ENCODE data around the gene MTA3.
A peak's percentile ranks its signal among the peaks of the same experiment; 100 is the strongest.

MTA3 gene

DNA sequence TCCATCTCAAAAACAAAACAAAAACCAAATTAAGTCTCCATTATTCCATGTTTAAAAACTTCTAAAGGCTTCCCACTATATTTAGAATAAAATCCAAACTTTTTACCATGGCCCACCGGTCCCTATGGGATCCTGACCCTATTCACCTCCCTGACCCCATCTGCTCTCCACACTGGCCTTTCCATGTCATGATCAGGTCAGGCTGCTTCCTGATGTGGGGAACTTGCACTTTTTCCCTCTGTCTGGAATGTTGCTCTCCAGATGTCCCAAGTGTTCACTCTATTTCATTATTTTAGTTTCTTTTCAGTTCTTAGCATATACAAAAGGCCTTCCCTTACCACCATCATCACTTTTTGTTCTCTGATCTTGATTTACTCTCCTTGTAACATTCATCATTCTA, 7.5 kb upstream of the MTA3 start:
- Histone ChIP-seq H4K5ac (ENCODE audit: low read length) (no peak overlapping the region), H3K56ac (ENCODE audit: low read length) (no peak overlapping the region), H2BK5ac (ENCODE audit: low read length) (no peak overlapping the region), H3K27me3 (ENCODE audit: insufficient read depth, low read length, poor library complexity) (no peaks in the 10 kb centered on the region), H2AK5ac (ENCODE audit: low read length) (no peak overlapping the region), H3K9ac (ENCODE audit: low read length) (no peak overlapping the region), H3K18ac (ENCODE audit: low read length) (no peak overlapping the region), H3K4me3 (ENCODE audit: low read length) (no peak overlapping the region), H3K4me2 (ENCODE audit: low read length) (no peak overlapping the region), H3K79me2 (ENCODE audit: control insufficient read depth, insufficient read depth, low read length) (no peaks in the 10 kb centered on the region), H4K8ac (ENCODE audit: low read depth, low read length) (no peak overlapping the region), H3K27ac (ENCODE audit: low read depth, low read length) (no peak overlapping the region), H3K4ac (ENCODE audit: low read depth, low read length) (no peak overlapping the region), H3K23ac (ENCODE audit: low read length) (no peak overlapping the region), H3K4me1 (ENCODE audit: control insufficient read depth, low read depth, low read length) (no peaks in the 10 kb centered on the region), H2BK15ac (replicated peaks; ENCODE audit: low read depth) (no peak overlapping the region), H2BK120ac (ENCODE audit: low read depth, low read length) (no peak overlapping the region), H3K36me3 (ENCODE audit: control insufficient read depth, insufficient read depth, low read length) (no peaks in the 10 kb centered on the region), H3K79me1 (ENCODE audit: low read length) (no peaks in the 10 kb centered on the region)
- WGBS (ENCODE audit: extremely low coverage, insufficient coverage, low lambda C conversion rate), result no CpG with 5 or more reads among the region's 1 CpG
- DNase-seq, result no peak

DNA sequence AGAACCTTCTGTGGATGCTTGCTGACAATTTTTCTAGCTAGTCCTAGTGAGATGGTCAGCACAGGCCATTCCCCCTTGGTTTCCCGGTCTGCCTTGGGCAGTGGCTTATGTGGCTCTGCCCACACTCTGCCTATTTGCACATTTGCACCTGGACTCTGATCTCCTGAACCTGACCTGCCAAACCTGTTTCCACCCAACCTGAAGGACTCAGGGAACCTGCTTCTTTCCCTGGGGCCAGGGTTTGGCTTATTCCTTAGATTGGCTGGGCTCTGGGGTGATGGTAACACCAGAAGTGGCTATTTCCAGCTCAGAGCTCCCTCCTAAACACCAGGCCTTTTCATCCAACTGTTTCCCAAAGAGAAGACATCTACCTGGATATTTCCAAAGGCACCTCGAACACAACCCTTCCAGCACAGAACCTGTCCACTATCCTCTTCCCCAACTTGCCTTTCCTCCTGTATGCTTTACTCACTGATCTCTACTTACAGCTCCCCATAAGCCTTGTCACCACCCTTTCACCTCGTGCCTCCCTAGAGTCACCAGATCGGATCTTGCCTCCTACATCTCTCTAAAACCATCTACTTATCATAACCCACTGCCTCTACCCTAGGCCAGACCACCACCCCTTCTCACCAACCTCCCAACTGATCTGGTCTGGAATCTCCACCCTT, 5.8 kb upstream of the MTA3 start:
- no peak overlapping the region for H2AK5ac ChIP-seq (ENCODE audit: low read length)

DNA sequence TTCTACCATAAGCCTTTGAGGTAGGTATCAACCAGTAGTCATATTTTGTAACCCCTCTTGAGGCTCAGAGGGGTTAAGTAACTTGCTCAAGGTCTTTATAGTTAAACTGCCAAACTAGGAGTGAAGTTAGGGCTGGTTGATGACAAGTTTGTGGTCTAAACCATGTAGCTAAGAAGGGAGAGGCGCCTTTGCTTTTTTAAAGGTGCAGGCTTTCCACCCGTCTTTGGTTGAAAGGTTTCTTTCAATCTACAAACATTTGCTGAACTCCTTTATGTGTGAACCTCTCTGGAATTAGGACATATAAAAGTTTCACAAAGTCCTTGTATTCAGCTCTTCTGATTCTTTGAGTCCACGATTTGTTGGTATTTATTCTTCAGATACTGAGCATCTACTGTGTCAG, 2.4 kb upstream of the MTA3 start:
- no CpG with 5 or more reads among the region's 3 CpGs for WGBS (ENCODE audit: extremely low coverage, insufficient coverage, low lambda C conversion rate)
- Histone ChIP-seq H3K4ac (ENCODE audit: low read depth, low read length) (no peak overlapping the region), H2AK5ac (ENCODE audit: low read length) (no peak overlapping the region)

More for the DNA sequence above, 5.8 kb upstream of the MTA3 start:
- WGBS (ENCODE audit: extremely low coverage, insufficient coverage, low lambda C conversion rate), result no CpG with 5 or more reads among the region's 4 CpGs
- Histone ChIP-seq H4K8ac (ENCODE audit: low read depth, low read length) (no peak overlapping the region), H3K36me3 (ENCODE audit: control insufficient read depth, insufficient read depth, low read length) (no peaks in the 10 kb centered on the region), H3K18ac (ENCODE audit: low read length) (no peak overlapping the region), H3K4me3 (ENCODE audit: low read length) (no peak overlapping the region), H3K4me2 (ENCODE audit: low read length) (no peak overlapping the region), H3K23ac (ENCODE audit: low read length) (no peak overlapping the region), H2BK15ac (replicated peaks; ENCODE audit: low read depth) (no peak overlapping the region), H3K79me1 (ENCODE audit: low read length) (no peaks in the 10 kb centered on the region), H3K56ac (ENCODE audit: low read length) (no peak overlapping the region), H2BK5ac (ENCODE audit: low read length) (no peak overlapping the region), H3K4me1 (ENCODE audit: control insufficient read depth, low read depth, low read length) (peaks cover 2% of the 10 kb centered on the region), H3K27ac (ENCODE audit: low read depth, low read length) (no peak overlapping the region), H3K79me2 (ENCODE audit: control insufficient read depth, insufficient read depth, low read length) (no peaks in the 10 kb centered on the region), H3K27me3 (ENCODE audit: insufficient read depth, low read length, poor library complexity) (no peaks in the 10 kb centered on the region), H4K5ac (ENCODE audit: low read length) (no peak overlapping the region), H2BK120ac (ENCODE audit: low read depth, low read length) (no peak overlapping the region), H3K4ac (ENCODE audit: low read depth, low read length) (no peak overlapping the region), H3K9ac (ENCODE audit: low read length) (no peak overlapping the region)
- DNase-seq, result peak; percentile 14

DNA sequence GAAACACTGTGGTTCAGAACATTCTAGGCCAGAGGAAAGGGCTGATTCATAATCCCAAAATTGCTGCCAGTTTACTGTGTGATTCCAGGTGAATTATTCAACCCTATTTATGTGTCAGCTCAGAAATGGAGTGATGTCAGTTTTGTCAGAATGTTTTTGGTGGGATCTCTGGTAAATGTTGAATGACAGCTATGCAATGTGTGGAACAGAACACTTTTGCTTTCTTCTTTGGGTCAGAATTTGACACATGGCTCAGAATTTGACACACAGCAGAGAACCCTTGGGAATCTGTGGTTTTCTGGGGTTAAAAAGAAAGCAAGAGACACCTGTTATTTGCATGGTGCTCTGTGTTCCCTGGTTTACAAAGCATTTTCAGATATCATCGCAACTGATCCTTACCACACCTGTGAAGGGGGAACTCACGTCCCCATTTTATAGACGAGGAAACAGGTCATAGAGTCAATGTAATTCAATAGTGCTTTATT, 1.6 kb upstream of the MTA3 start:
- Histone ChIP-seq H3K23ac (ENCODE audit: low read length) (no peak overlapping the region), H3K4me3 (ENCODE audit: low read length) (no peak overlapping the region), H2AK5ac (ENCODE audit: low read length) (no peak overlapping the region), H4K8ac (ENCODE audit: low read depth, low read length) (no peak overlapping the region), H3K4ac (ENCODE audit: low read depth, low read length) (no peak overlapping the region), H2BK5ac (ENCODE audit: low read length) (no peak overlapping the region), H3K56ac (ENCODE audit: low read length) (no peak overlapping the region), H3K4me1 (ENCODE audit: control insufficient read depth, low read depth, low read length) (peaks cover 4% of the 10 kb centered on the region), H2BK15ac (replicated peaks; ENCODE audit: low read depth) (peak overlapping the region; percentile 67), H4K5ac (ENCODE audit: low read length) (no peak overlapping the region), H3K4me2 (ENCODE audit: low read length) (no peak overlapping the region), H3K27ac (ENCODE audit: low read depth, low read length) (no peak overlapping the region), H3K79me1 (ENCODE audit: low read length) (no peaks in the 10 kb centered on the region), H3K27me3 (ENCODE audit: insufficient read depth, low read length, poor library complexity) (no peaks in the 10 kb centered on the region), H3K79me2 (ENCODE audit: control insufficient read depth, insufficient read depth, low read length) (peaks cover 10% of the 10 kb centered on the region), H2BK120ac (ENCODE audit: low read depth, low read length) (no peak overlapping the region), H3K9ac (ENCODE audit: low read length) (no peak overlapping the region), H3K36me3 (ENCODE audit: control insufficient read depth, insufficient read depth, low read length) (no peaks in the 10 kb centered on the region), H3K18ac (ENCODE audit: low read length) (no peak overlapping the region)
- no CpG with 5 or more reads among the region's 3 CpGs for WGBS (ENCODE audit: extremely low coverage, insufficient coverage, low lambda C conversion rate)
- DNase-seq, result no peak

More for the DNA sequence above, 2.4 kb upstream of the MTA3 start:
- no peak overlapping the region for H4K8ac ChIP-seq (ENCODE audit: low read depth, low read length)
- H3K4me3 ChIP-seq (ENCODE audit: low read length), result no peak overlapping the region
- no peak overlapping the region for H2BK5ac ChIP-seq (ENCODE audit: low read length)
- H3K4me2 ChIP-seq (ENCODE audit: low read length), result no peak overlapping the region
- H4K5ac ChIP-seq (ENCODE audit: low read length), result no peak overlapping the region
- H3K56ac ChIP-seq (ENCODE audit: low read length), result no peak overlapping the region
- H3K79me2 ChIP-seq (ENCODE audit: control insufficient read depth, insufficient read depth, low read length), result peaks cover 10% of the 10 kb centered on the region
- H3K4me1 ChIP-seq (ENCODE audit: control insufficient read depth, low read depth, low read length), result peaks cover 4% of the 10 kb centered on the region
- H3K79me1 ChIP-seq (ENCODE audit: low read length), result no peaks in the 10 kb centered on the region
- no peak overlapping the region for H3K23ac ChIP-seq (ENCODE audit: low read length)
- H3K9ac ChIP-seq (ENCODE audit: low read length), result no peak overlapping the region
- no peaks in the 10 kb centered on the region for H3K36me3 ChIP-seq (ENCODE audit: control insufficient read depth, insufficient read depth, low read length)
- H3K27ac ChIP-seq (ENCODE audit: low read depth, low read length), result no peak overlapping the region
- no peak overlapping the region for H2BK120ac ChIP-seq (ENCODE audit: low read depth, low read length)
- H2BK15ac ChIP-seq (replicated peaks; ENCODE audit: low read depth), result no peak overlapping the region
- H3K18ac ChIP-seq (ENCODE audit: low read length), result no peak overlapping the region
- DNase-seq, result no peak
- no peaks in the 10 kb centered on the region for H3K27me3 ChIP-seq (ENCODE audit: insufficient read depth, low read length, poor library complexity)

- Histone ChIP-seq H2BK5ac (ENCODE audit: low read length) (peak overlapping the region; percentile 73), H3K36me3 (ENCODE audit: control insufficient read depth, insufficient read depth, low read length) (no peaks in the 10 kb centered on the region), H3K4ac (ENCODE audit: low read depth, low read length) (no peak overlapping the region), H3K4me3 (ENCODE audit: low read length) (no peak overlapping the region), H2BK15ac (replicated peaks; ENCODE audit: low read depth) (no peak overlapping the region), H3K4me1 (ENCODE audit: control insufficient read depth, low read depth, low read length) (peaks cover 4% of the 10 kb centered on the region), H3K79me2 (ENCODE audit: control insufficient read depth, insufficient read depth, low read length) (peaks cover 13% of the 10 kb centered on the region), H3K4me2 (ENCODE audit: low read length) (no peak overlapping the region), H3K27me3 (ENCODE audit: insufficient read depth, low read length, poor library complexity) (no peaks in the 10 kb centered on the region), H4K8ac (ENCODE audit: low read depth, low read length) (no peak overlapping the region), H3K27ac (ENCODE audit: low read depth, low read length) (peak overlapping the region; percentile 13), H3K56ac (ENCODE audit: low read length) (peak overlapping the region; percentile 89), H3K79me1 (ENCODE audit: low read length) (no peaks in the 10 kb centered on the region), H3K23ac (ENCODE audit: low read length) (peak overlapping the region; percentile 91), H4K5ac (ENCODE audit: low read length) (peak overlapping the region; percentile 21), H3K9ac (ENCODE audit: low read length) (peak overlapping the region; percentile 78), H2BK120ac (ENCODE audit: low read depth, low read length) (no peak overlapping the region), H2AK5ac (ENCODE audit: low read length) (no peak overlapping the region), H3K18ac (ENCODE audit: low read length) (peak overlapping the region; percentile 30)
- DNase-seq, result no peak
- no CpG with 5 or more reads among the region's 7 CpGs for WGBS (ENCODE audit: extremely low coverage, insufficient coverage, low lambda C conversion rate)
Observed at GRCh38 chr2:42567364-42567763, 1.1 kb upstream of the MTA3 start.

Data from mesendoderm (in vitro differentiated cells).